Hepatic stellate cell (primary cell): ENCODE measurements around the gene RABEPK.
"Not testable (repeated sequence)": the region's sequence is repeated elsewhere in the genome, so short reads cannot be mapped to it uniquely, and the experiment has no call there.

ENCODE experiments used
- DNase-seq: peaks from one replicate; pipeline ENCODE4 v3.0.0; 2011; ENCODE audit warnings: low spot score

Gene RABEPK, protein sequence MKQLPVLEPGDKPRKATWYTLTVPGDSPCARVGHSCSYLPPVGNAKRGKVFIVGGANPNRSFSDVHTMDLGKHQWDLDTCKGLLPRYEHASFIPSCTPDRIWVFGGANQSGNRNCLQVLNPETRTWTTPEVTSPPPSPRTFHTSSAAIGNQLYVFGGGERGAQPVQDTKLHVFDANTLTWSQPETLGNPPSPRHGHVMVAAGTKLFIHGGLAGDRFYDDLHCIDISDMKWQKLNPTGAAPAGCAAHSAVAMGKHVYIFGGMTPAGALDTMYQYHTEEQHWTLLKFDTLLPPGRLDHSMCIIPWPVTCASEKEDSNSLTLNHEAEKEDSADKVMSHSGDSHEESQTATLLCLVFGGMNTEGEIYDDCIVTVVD

DNA sequence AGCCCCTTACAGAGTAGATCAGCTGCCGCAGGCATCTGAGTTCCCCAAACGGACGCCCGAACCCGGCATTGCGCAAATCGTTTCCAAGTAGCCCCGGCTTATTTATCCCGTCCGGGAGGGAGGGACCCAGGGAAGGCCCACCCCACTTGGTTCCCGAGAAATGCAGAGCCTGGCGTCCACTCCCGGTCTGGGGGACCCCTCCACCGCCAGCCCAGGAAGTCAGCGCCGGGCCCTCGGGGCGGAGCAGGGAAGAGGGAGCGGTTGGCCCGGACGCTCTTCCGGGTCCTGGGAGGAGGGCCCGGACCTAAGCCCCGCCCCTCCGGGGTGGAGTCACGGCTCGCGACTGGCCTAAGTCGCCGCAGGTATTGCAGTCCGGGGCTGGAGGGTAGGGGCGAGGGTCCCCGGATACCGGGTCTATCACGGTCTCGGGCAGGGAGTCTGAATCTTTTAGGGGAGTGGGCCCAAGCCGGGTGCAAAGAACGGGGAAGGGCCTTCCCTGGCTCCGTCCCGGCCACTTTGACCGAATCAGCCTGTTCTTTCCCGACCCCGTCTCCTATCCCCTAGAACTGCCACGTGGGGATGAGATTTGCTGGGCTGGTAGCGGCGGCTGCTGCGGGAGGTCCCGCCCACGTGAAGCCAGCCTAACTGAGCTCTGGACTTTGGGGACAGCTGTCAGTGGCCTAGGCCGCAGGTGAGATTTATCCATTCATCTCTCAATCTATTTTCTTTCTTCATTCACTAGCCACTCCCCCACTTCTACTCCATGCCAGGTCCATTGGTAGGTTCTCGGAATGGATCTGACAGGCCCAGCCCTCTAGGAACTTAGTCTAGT, at the start of gene RABEPK:
TSS of gene RABEPK (plus strand) at position 327 of the 832 bp plus-strand sequence. CDS start 2,472 bp downstream, outside the sequence.
- DNase-seq = peak; percentile 93

- no peak for DNase-seq
These were observed 48.6 kb upstream of the RABEPK start for GRCh38 chr9:125151730-125152129.

DNA sequence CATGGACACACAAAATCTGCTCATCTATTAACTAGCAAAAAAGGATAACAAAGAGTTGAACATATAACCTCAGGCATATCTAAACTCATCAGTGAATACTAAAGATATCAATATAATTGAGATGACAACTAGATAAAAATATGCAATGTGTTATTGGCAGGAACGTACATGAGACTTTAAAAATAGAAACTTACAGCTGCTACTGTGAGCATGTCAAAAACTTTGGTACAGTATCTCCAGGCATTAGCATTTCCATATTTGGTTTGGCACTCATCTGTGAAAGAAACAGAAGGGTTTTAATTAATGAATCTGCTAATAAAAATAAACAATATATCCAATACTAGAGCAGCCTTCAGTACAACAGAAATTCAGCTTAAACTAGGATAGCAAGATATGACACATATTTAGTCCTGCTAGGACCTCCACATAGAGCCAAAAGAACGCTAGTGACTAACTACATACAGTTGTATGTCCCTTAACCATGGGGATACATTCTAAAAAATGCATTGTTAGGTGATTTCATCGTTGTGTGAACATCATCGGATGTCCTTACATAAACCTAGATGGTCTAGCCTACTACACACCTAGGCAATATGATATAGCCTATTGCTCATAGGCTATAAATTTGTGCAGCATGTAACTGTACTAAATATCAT, 46.5 kb upstream of the RABEPK start:
- DNase-seq = no peak

- DNase-seq = no peak
These were observed 43.8 kb upstream of the RABEPK start for GRCh38 chr9:125156551-125156950.

DNA sequence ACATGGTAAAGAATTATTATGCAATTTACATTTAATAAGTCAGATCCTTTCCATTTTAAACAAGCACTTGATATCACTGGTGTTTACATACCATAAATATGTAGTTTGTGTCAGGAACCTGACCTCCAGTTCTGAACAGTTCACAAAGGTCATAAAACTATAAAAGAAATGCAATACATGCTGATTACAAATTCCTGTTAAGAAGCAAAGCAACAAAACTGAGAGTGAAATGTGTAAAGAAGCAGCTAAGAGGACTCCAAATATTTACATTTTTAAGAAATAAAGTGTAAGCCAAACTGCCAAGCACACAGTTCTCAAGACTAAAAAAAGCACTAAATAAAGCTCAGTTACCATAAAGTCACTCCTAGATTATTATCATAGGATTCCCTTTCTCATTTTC, 39.6 kb upstream of the RABEPK start:
- no peak for DNase-seq

DNA sequence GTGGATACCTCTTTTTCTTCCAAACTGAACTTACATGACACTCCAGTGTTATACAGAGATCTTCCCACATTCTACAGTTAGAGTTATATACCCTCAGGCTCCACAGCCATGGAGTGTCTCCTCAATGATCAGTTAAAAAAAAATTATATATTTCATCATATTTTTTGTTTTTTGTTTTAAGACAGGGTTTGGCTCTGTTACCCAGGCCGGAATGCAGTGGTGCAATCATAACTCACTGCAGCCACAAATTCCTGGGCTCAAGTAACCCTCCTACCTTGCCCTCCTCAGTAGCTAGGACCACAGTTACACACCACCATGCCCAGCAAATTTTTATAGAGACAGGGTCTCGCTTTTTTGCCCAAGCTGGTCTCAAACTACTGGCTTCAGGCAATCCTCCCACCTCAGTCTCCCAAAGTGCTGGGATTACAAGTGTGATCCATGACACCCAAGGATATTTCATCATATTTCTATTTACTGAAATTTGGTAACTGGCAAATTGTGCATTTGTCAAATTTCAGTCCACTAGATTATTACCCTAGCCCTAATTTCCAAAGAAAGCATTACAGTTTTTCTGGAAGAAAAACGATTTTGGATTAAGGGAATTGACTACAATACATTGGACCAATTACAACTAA, 38.9 kb upstream of the RABEPK start:
- DNase-seq = no peak

- not testable (repeated sequence) for DNase-seq
These were observed 37.5 kb upstream of the RABEPK start for GRCh38 chr9:125162891-125163290.

DNA sequence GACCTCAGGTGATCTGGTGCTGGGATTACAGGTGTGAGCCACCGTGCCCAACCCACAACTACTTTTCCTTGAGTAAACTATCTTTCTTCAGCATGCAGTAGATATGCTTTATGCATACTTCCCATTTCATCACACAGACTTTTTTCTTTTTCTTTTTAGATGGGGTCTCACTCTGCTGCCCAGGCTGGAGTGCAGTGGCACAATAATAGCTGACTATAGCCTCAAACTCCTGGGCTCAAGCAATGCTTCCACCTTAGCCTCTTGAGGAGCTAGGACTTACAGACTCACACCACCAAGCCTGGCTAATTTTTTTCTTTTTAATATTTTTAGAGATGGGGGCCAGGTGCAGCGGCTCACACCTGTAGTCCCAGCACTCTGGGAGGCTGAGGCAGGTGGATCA, 33.6 kb upstream of the RABEPK start:
- no peak for DNase-seq

- DNase-seq = no peak
These were observed 30.4 kb upstream of the RABEPK start for GRCh38 chr9:125169895-125170294.

GRCh38 chr9:125172031-125172755, 28.1 kb upstream of the RABEPK start:
- DNase-seq = no peak

GRCh38 chr9:125176636-125177035, 23.7 kb upstream of the RABEPK start:
- DNase-seq = no peak

DNA sequence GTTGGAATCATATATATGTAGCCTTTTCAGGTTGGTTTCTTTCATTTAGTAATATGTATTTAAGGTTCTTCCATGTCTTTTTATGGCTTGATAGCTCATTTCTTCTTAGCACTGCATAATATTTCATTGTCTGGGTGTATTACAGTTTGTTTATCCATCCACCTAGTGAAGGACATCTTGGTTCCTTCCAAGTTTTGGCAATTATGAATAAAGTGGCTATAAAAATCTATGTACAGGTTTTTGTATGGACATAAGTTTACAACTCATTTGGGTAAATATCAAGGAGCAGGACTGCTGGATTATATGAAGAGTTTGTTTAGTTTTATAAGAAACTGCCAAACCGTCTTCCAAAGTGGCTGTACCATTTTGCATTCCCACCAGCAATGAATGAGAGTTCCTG, 22.5 kb upstream of the RABEPK start:
- no peak for DNase-seq

DNA sequence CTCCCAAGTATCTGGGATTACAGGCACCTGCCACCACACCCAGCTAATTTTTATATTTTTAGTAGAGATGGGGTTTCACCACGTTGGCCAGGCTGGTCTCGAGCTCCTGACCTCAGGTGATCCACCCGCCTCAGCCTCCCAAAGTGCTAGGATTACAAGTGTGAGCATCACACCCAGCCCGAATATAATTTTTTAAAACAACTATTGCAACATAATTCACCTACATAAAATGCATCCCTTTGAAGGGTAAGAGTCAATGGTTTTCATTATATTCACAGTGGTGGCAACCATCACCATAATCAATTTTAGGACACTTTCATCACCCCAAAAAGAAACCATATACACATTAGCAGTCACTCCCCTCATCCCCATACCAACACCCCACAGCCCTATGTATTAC, 20.6 kb upstream of the RABEPK start:
- DNase-seq = not testable (repeated sequence)

DNA sequence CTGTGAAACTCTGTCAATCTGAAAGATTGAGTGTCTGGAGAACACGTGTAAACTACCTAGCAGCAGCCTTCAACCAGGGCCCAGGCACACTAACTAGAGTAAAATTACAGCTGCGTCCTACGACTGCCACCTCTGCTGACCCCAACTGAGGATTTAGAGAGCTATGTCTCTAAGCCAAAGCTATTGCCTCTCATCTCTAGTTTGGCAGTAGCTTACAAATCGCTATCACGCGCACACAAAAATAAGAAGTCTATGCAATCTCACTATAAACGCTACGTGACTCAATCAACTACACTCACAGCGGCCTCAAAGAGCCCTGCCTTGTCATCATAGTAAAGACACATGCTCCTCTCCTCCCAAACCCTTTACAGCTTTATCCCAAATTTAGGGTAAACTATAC, 19.5 kb upstream of the RABEPK start:
- DNase-seq = no peak

- DNase-seq = not testable (repeated sequence)
These were observed 18.6 kb upstream of the RABEPK start for GRCh38 chr9:125181756-125182155.

DNA sequence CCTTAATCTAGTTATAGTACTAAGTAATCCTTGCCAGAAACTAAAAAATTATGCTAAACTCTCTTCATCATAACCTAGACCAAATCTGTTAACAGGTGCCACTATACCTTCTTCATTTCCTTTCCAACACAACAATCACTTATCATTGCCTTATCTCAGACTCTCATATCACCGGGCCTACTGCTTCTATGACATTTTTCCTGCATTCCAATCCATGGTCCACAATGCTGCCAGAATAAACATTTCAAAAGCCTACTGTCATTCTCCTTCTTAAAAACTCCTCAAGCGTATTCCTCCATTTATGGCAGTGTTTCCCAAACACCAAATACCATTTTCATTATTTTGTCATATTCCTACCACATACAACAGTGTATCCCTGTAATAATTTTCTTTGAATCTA, 17.3 kb upstream of the RABEPK start:
- peak; percentile 48 for DNase-seq

DNA sequence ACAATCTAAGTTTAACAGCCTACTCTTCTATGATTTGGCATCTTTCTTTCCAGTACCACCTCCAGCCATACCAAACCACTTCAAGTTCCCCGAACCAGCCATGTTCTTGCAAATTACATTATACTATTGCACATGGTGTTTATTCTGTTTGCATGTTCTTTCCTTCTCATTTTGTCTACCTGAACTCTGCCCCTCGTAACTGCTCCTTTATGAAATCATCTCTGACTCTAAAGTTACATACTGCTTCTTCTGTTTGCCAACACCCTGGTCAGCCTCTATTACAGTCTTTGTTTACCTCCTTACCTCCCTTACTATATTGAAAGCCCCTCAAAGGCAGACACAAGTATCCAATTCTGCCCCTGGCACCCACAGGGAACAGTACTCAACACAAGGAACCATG, 16.8 kb upstream of the RABEPK start:
- DNase-seq = no peak

GRCh38 chr9:125189011-125189360, 11.4 kb upstream of the RABEPK start:
- DNase-seq = peak; percentile 22

DNA sequence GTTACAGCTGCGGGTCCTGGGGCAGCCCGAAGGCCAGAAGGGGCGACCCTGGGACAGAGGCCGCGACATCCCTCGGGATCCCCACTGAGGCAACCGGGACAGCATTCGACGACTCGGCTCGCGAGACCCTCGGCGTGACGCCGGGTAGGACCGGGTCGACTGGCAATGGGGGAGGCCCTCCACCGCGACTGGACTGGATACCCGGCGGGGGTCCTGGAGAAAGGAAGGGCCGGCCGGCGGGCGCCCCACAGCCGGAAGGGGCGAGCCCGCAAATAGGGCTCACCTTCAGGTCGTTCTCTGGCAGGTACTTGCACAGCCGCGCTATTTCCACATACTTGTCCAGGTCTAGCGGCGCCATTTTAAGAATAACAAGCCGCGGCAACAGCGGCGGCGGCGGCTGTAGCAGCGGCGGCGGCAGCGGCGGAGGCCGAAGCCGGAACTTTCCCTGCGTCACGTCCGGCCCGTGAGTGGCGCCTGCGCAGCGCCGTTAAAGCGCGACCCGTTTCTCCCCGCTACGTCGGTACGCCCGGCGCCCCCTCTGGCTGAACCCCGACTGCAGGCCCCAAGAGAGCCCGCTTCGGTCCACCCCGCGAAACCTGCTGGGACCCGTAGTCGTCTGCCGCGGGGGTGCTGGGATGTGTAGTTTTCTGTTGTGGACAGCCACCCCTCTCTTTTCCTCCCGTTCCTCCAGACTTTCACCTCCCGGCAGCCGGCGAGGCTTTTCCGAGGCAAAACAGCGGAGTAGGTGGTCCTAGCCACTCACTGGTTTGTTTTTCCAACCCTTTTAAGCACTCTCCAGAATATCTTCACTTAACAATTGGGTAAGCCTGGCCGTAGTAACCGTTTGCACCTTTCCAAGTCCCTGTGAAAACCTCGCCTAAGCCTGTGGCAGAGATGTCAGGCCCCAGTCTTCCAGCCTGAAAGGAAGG, 10.7 kb upstream of the RABEPK start, which contains the start of gene PPP6C:
TSS of gene PPP6C (minus strand) at position 443 of the 929 bp plus-strand sequence. CDS start at position 358, 85 bp downstream.
- peak; percentile 98 for DNase-seq

DNA sequence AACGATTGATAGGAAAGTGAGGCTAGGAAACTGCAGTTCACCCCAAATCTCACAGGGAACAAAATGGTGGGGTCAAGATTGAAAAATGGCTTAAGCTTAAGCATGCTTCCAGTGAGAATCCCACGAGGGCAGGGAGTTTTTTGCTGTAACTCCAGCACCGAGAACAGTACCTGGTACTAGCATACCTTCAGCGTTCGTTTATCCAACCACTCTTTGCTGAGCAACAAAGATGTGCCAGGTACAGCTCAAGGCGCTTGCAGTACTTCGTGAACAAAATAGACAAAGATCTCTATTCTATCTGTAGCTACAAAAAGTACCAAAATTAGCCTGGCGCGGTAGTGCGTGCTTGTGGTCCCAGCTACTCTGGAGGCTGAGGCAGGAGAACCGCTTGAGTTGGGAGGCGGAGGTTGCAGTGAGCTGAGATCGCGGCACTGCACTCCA, 10.0 kb upstream of the RABEPK start:
- DNase-seq = peak; percentile 26
